Breast epithelium (tissue), 4 donors: ENCODE data around the gene ATN1. TPM values are rescaled to one million over a fixed set of nuclear protein-coding genes. Genes with fewer than 3 reads are reported as not detected.

Experiments
- DNase-seq, 2 donors: peaks; one replicate each; pipeline ENCODE4 v3.0.0-alpha.2; 2019; ENCODE audit warnings: low spot score in 2 of 2
- H3K27ac ChIP-seq, 2 donors: fragments of 200-600 bp; sonication (generic) in 1 of 2; one replicate each; pipeline ENCODE4 v1.5.1; 2016 to 2019; ENCODE audit warnings: mild to moderate bottlenecking in 1 of 2
- H3K27me3 ChIP-seq, 2 donors: fragments of 200-600 bp; sonication (generic) in 1 of 2; one replicate each; pipeline versions ENCODE4 v1.5.1 to v1.6.0; 2017 to 2019; ENCODE audit warnings: control low read depth in 1 of 2, mild to moderate bottlenecking in 1 of 2
- H3K36me3 ChIP-seq: fragments of 200-600 bp; one replicate; pipeline ENCODE4 v1.5.1; 2019
- H3K4me1 ChIP-seq, 2 donors: fragments of 200-600 bp; sonication (generic); one replicate each; pipeline ENCODE4 v1.5.1; 2016 to 2019; ENCODE audit warnings: control low read depth in 1 of 2
- H3K4me3 ChIP-seq, 3 donors: fragments of 200-600 bp; sonication (generic); 1 replicate in 2 of 3; 2 replicates in 1 of 3; pipeline ENCODE4 v1.5.1; 2016 to 2019; ENCODE audit warnings: mild to moderate bottlenecking in 3 of 3, moderate library complexity in 2 of 3
- H3K9me3 ChIP-seq, 2 donors: fragments of 200-600 bp; sonication (generic) in 1 of 2; one replicate each; pipeline ENCODE4 v1.5.1; 2016 to 2019; ENCODE audit warnings: control low read depth in 1 of 2
- POLR2A ChIP-seq: fragments of 450-650 bp; IDR thresholded peaks from one replicate; pipeline ENCODE4 v1.6.1; 2016; ENCODE audit warnings: antibody characterized with exemption, mild to moderate bottlenecking, moderate library complexity
- POLR2AphosphoS5 ChIP-seq, 3 donors: sonication (generic); formaldehyde crosslinking; IDR thresholded peaks; one replicate each; pipeline ENCODE4 v1.6.1; 2017; ENCODE audit warnings: antibody characterized with exemption in 3 of 3
- intact Hi-C: fragments of 100-400 bp; cut with DNase I; formaldehyde crosslinking; loops from one replicate; pipeline ENCODE4 v1.15.1; 2023; ENCODE audit warnings: low total_unique reads
- total RNA-seq, 3 donors: library from RNA; depleted of rRNA; stranded (reverse); fragments of >200 nt; gene quantifications; one replicate each; pipeline ENCODE4 v1.1.0, GENCODE V29; 2016
- TF ChIP-seq, protein P1 (sequence below), 3 donors: fragments of 450-650 bp; IDR thresholded peaks; one replicate each; pipeline ENCODE4 v1.5.1; 2016 to 2017; ENCODE audit warnings: antibody characterized with exemption in 3 of 3, mild to moderate bottlenecking in 3 of 3, moderate library complexity in 3 of 3

Gene ATN1
- total RNA-seq, 3 donors from 2014 or later, result 57.9 to 96.4 (median 59.7) TPM

DNA sequence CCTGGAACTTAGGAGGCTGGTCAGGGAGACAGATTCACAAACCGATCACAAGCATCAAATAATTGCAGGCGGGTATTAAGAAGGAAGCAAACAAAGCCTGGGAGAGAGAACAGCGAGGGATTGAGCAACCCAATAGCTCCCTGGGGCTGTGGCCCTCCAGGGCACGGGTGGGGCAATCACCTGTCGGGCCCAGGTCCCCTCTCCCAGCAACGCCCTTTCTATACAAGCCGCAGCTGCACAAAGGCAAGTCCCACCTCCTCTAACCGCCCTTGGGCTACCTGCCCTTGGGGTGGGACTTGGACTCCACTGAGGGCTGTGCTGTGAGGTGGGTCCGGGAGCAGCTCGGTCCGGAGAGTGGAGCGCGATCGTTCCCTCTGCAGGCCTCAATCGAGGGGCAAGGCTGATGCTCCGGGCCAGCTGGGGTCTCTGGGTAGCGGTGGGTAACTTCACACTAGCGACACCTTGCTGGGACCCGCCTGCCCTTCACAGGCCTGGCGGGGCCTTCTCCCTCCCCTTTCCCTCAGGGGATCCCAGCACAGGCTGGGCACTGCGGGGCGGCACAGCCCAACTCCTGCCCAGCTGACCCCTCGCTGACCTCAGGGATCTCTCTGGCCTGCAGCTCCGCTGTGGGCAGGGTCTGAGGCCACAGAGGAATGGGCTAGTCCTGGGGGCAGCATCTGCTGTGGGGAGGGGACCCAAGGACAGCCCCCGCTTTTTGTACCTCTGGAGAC lies 34.7 kb downstream of the ATN1 start:
- H3K27ac ChIP-seq, result peak overlapping the region; percentile 98 to 99
- intact Hi-C loops, result loop anchor here (10.0 kb wide), 1 partner anchor 98 kb away; the partner anchor contains the start of gene TPI1
- H3K27me3 ChIP-seq, result no peaks in the 10 kb centered on the region
- no peaks in the 10 kb centered on the region for H3K36me3 ChIP-seq
- no peak for DNase-seq
- peak overlapping the region; percentile 24 to 78 (median 76) for H3K4me3 ChIP-seq
- no peaks in the 10 kb centered on the region for H3K9me3 ChIP-seq
- no peak for TF ChIP-seq POLR2AphosphoS5 (IDR thresholded peaks at IDR 0.05)
- TF ChIP-seq, protein P1, sequence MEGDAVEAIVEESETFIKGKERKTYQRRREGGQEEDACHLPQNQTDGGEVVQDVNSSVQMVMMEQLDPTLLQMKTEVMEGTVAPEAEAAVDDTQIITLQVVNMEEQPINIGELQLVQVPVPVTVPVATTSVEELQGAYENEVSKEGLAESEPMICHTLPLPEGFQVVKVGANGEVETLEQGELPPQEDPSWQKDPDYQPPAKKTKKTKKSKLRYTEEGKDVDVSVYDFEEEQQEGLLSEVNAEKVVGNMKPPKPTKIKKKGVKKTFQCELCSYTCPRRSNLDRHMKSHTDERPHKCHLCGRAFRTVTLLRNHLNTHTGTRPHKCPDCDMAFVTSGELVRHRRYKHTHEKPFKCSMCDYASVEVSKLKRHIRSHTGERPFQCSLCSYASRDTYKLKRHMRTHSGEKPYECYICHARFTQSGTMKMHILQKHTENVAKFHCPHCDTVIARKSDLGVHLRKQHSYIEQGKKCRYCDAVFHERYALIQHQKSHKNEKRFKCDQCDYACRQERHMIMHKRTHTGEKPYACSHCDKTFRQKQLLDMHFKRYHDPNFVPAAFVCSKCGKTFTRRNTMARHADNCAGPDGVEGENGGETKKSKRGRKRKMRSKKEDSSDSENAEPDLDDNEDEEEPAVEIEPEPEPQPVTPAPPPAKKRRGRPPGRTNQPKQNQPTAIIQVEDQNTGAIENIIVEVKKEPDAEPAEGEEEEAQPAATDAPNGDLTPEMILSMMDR (IDR thresholded peaks at IDR 0.05), result no peak
- TF ChIP-seq POLR2A, result no peak
- peaks cover 8 to 22% of the 10 kb centered on the region in 2 donors for H3K4me1 ChIP-seq

DNA sequence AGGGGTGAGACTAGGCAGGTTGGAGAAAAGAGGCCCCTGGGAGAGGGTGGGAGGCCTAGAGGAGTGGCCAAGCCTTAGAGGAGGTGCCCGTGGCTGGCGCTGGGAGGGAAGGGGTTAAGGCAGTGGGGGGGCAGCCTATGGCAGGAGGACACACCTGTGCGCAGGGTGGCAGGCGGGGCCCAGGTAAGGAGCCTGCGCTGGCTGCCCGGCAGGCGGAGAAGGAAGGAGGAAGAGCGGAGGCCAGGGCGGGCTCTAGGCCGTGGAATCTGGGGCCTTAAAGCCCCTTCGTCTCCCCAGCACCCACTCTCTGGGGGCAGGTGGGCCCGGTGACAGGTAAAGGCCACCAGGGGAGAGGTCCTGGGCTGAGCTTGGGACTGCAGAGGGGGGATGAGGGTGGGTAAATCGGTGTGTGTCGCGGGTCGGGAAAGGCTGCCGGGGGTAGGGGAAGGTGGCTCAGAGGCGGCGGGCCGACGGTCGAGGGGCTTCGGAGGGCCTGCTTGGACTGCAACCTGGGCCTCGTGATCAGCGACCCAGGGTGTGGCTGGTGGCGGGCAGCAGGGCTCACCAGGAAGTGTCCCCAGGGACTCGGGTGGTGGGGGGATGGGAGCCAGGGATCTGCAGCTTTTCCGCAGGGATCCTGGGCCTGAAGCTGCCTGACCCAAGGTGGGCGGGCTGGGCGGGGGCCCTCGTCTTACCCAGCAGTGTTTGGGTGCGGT lies 35.4 kb downstream of the ATN1 start:
- peak overlapping the region; percentile 98 to 99 for H3K27ac ChIP-seq
- H3K27me3 ChIP-seq, result no peaks in the 10 kb centered on the region
- peaks cover 8 to 28% of the 10 kb centered on the region in 2 donors for H3K4me1 ChIP-seq
- no peaks in the 10 kb centered on the region for H3K9me3 ChIP-seq
- TF ChIP-seq POLR2A (peak; percentile 90), POLR2AphosphoS5 (IDR thresholded peaks at IDR 0.05) (peak; percentile 58 to 93 (median 80))
- TF ChIP-seq, protein P1 (IDR thresholded peaks at IDR 0.05), result peak; percentile 48 to 79 (median 66)
- peaks cover 7% of the 10 kb centered on the region for H3K36me3 ChIP-seq
- H3K4me3 ChIP-seq, result peak overlapping the region in 2 of 3 donors; percentile 76 to 78
- peak; percentile 92 to 96 for DNase-seq
- intact Hi-C loops, result loop anchor here (10.0 kb wide), 1 partner anchor 98 kb away; the partner anchor contains the start of gene TPI1

DNA sequence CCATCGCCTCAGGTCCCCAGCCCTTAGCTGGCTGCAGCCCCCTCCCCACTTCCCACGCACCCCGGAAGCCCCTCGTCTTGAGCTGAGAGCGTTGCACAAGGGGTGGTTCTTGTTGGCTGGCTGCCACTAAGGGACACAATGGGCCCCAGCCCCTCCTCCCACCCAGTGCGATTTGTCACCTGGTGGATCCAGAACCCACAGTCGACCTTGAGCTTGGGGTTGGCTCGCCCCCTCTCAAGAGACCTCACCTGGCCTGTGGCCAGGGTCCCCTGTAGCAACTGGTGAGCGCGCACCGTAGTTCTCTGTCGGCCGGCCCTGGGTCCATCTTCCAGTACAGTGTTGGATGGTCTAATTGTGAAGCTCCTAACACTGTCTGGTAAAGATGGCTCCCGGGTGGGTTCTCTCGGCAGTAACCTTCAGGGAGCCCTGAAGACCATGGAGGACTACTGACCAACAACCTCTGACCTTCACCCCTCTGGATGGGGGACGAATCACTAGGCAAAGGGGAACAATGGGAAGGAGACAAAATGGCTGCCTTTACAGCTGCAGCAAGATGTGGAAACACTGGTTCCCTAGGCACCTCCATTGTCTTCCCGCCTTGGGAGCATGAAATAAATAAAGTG lies 36.1 kb downstream of the ATN1 start:
- H3K27me3 ChIP-seq, result no peaks in the 10 kb centered on the region
- peaks cover 8 to 35% of the 10 kb centered on the region in 2 donors for H3K4me1 ChIP-seq
- TF ChIP-seq POLR2A (no peak), POLR2AphosphoS5 (IDR thresholded peaks at IDR 0.05) (no peak)
- TF ChIP-seq, protein P1 (IDR thresholded peaks at IDR 0.05), result no peak
- H3K36me3 ChIP-seq, result peaks cover 8% of the 10 kb centered on the region
- no peak for DNase-seq
- peak overlapping the region in 2 of 3 donors; percentile 76 to 78 for H3K4me3 ChIP-seq
- peak overlapping the region; percentile 98 to 99 for H3K27ac ChIP-seq
- intact Hi-C loops, result loop anchor here (10.0 kb wide), 1 partner anchor 99 kb away; the partner anchor contains the start of gene TPI1
- H3K9me3 ChIP-seq, result no peaks in the 10 kb centered on the region

DNA sequence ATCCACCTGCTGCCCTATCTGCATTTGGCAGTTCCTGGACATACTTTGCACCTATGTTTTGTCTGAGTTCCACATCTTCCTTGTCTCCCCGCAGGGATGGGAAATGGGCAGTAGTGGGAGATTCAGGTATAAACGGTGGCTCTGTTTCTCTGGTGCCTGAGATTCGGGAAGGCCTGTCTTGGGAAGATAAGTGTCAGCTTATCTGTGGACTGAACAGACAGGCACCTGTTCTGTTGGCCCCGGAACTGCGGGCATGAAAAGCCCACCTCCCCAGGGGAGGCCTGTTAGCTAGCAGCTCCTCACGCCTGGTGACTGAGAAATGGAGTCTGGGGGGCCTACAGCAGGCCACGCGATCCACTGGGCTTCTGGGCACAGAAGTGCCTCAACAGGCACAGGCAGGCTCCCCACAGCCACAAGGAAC lies 36.9 kb downstream of the ATN1 start:
- intact Hi-C loops, result loop anchor here (10.0 kb wide), 1 partner anchor 100 kb away; the partner anchor contains the start of gene TPI1
- Histone ChIP-seq H3K4me3 (peak overlapping the region in 2 of 3 donors; percentile 76 to 78), H3K27ac (peak overlapping the region; percentile 98 to 99), H3K36me3 (peaks cover 8% of the 10 kb centered on the region), H3K9me3 (no peaks in the 10 kb centered on the region), H3K4me1 (peaks cover 12 to 42% of the 10 kb centered on the region in 2 donors), H3K27me3 (no peaks in the 10 kb centered on the region)
- no peak for TF ChIP-seq POLR2A
- TF ChIP-seq, protein P1 (IDR thresholded peaks at IDR 0.05), result no peak
- TF ChIP-seq POLR2AphosphoS5 (IDR thresholded peaks at IDR 0.05), result no peak
- no peak for DNase-seq
